ENCODE data around the gene STK32B.

DNA sequence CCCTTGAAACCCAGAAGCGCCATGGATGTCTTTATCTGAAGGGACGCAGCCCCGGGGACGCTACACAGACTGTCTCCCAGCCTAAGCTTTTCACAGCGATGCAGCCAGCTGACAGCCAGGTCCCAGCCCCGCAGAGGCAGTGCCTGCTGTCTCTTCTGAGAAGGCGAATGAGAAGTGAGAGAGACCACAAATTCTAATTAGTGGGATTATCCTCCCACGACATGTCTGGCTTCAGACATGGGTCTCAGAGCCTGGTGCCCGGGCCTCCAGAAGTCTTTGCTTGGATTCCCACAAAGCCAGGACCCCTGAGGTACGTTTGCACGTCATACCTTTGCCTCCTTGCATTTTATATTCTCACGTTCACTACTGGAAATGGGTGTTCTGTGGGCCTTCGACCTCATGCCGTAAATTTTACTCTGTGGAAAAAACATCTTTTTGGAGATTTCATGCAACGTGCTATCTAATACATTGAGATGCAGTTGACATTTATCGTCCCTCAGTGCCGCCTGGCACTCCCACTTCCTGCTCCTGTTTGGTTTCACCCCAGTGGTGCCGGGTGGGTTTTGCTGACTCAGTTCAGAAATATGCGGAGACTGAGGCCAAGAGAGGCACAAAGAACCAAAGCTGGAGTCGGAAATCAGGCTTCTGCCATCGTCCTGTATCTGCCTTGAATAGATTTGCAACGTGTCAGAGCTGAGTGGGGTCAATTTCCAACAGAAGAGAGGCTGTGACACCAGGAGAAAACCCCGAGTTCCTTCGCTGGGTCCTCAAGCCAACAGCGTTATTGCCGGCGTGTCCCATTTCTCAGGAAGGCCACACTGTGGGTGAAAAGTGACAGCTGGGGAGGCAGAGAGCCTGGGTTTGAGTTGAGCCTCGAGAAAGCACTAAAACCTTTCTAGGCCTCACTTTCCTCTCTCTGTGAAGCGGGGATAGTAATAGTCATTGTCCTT, 114.4 kb downstream of the STK32B start:
- TF ChIP-seq, protein P1, sequence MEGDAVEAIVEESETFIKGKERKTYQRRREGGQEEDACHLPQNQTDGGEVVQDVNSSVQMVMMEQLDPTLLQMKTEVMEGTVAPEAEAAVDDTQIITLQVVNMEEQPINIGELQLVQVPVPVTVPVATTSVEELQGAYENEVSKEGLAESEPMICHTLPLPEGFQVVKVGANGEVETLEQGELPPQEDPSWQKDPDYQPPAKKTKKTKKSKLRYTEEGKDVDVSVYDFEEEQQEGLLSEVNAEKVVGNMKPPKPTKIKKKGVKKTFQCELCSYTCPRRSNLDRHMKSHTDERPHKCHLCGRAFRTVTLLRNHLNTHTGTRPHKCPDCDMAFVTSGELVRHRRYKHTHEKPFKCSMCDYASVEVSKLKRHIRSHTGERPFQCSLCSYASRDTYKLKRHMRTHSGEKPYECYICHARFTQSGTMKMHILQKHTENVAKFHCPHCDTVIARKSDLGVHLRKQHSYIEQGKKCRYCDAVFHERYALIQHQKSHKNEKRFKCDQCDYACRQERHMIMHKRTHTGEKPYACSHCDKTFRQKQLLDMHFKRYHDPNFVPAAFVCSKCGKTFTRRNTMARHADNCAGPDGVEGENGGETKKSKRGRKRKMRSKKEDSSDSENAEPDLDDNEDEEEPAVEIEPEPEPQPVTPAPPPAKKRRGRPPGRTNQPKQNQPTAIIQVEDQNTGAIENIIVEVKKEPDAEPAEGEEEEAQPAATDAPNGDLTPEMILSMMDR (IDR thresholded peaks at IDR 0.05), result no peak
- TF ChIP-seq POLR2A (IDR thresholded peaks at IDR 0.05), result no peak
